HK-2 (cell line): Measurements from ENCODE around the gene ADAMTS17.
A peak's percentile ranks its signal among the peaks of the same experiment; 100 is the strongest.

Experiments
- DNase-seq: peaks from one replicate; pipeline ENCODE4 v3.0.0-alpha.2; 2018; ENCODE audit not compliant: unreplicated experiment

ADAMTS17 gene

DNA sequence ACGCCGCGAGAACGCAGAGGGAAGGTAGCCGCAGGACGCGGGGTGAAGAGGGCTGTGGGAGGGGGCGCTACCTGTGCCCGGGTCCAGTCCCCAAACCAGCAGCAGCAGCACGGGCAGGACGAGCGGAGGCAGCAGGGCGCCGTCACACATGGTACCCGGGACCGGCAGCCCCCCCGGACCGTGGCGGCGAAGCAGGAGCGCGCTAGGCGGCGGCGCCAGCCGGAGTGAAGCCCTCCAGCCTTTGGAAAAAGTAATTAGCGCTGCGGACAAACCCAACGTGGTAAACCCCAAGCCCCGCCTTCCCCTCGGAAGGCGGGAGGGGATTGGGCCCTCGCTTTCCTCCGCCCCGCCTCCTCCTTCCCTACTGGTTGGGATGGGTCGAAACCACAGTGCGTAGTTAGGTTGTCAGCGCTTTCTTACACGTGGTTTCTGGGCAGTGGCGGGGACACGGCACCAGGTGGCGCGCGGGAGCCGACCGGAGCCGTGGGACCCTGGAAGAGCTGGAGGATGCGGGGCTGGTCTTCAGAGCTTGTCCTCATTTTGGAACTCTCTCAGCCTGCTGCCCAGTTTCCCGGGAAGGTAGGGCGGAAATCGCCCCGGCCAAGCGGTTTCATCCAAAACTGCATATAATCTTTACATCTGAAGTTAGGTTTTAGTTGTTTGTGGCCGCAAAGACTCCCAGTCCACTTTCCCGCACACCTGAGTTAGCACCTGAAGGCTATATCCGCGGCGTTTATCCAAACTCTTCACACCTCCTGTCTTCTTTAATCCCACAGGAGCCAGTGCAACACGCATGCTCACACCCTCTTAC is at the start of gene ADAMTS17:
ADAMTS17 (minus strand) TSS at position 226 of the 811 bp plus-strand sequence; CDS start at position 150, 76 bp downstream.
- DNase-seq = peak; percentile 76

DNA sequence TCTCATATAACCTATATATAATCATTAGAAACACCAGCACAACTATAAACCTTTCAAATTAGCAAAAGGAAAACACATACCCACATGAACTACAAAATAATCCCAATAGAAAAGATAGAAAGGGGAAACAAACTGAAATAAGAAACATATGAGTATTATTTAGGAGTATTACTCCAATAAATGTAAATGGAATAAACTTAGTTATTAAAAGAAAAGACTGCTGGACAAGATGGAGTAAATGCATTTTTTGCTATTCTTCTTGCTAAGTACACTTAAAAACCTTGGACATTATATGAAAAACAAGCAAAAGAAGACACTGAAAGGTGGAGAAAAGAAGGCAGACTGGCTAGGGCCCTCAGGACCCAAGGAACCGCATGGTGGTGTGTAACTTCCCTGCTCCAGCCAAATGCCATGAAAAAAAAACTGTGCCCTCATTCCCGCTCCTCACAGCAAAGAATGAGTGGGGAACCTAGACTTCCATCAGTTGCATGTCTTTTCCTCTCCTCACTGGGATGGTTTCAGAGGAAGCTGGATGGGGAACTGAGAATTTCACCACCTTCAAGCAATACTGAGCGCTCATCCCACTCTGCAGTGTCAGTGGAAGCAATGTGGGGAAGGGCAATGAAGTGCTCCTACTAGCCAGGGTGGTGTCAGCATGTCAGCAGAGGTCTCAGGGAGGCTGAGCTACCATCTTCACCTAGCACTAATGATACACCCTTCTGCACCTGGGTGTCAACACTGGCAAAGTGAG is 43.7 kb upstream of the ADAMTS17 start:
- no peak for DNase-seq

DNA sequence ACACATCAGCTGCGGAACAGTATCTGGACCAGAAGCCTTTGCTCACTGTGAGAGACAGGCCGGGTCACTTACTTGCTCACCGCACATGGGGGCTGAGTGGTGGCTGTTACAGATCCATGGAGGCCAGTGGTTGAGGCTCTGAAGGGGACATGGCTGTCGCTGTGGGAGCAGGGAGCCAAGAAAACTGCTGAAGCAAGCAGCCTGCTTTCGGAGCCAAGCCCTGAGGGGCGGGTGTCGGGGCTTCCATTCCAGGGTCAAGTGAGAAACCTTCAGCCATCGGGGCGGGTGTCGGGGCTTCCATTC is 42.3 kb upstream of the ADAMTS17 start:
- no peak for DNase-seq

DNA sequence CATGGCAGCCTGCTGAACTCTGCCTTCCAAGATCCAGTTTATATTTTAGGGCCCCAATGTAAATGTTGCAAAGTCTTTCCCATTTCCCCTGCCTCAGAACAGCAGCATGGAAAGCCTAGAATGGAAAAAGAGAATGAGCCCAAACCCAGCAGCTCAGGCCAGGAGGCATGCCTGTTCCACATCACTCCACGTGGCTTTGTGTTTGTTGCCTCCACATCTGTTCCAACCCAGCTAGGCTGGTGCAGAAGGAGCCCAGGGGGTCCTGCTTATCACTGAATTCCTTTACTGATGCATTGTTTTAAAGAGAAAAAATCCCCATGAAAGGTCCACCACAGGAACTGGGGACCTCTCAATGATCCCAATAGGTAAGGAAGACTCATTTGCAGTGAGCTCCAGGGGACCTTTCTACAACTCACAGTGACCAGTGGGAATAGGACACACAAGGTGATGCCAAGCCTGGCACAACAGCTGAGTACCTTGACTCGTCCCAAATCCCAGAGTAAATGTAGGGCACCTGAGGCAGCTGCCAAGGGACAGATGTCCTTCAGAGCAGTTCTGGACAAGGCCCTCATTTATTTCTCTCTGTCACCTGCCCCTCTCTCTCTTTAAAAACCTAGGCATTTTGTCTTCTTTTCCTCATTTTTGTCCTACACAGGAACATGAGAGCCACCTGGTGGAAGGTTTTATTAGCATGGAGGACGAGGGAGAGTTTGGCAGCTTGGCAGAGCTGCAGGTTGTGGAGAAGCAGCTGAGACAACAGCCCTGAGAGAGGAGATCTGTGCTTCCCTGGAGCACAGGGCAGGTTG is 41.7 kb upstream of the ADAMTS17 start:
- DNase-seq = no peak

DNA sequence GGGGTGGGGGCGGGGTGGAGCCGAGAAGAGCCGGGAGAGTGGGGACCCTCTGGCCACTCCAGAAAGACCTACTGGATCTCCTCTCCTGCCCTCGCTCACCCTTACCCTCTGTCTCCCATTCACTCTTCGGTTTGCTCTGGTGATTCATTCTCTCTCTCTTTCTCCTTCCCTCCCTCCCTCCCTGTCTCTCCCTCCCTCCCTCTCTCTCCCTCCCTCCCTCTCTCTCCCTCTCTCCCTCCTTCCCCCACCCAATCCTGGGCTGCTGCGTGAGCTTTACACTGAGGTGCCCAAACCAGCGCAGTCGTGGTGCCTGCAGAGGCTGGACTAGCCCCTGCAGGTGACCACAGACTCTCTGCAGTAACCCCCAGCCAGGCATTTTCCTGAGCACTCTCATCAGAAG is 32.2 kb upstream of the ADAMTS17 start:
- DNase-seq = no peak

DNA sequence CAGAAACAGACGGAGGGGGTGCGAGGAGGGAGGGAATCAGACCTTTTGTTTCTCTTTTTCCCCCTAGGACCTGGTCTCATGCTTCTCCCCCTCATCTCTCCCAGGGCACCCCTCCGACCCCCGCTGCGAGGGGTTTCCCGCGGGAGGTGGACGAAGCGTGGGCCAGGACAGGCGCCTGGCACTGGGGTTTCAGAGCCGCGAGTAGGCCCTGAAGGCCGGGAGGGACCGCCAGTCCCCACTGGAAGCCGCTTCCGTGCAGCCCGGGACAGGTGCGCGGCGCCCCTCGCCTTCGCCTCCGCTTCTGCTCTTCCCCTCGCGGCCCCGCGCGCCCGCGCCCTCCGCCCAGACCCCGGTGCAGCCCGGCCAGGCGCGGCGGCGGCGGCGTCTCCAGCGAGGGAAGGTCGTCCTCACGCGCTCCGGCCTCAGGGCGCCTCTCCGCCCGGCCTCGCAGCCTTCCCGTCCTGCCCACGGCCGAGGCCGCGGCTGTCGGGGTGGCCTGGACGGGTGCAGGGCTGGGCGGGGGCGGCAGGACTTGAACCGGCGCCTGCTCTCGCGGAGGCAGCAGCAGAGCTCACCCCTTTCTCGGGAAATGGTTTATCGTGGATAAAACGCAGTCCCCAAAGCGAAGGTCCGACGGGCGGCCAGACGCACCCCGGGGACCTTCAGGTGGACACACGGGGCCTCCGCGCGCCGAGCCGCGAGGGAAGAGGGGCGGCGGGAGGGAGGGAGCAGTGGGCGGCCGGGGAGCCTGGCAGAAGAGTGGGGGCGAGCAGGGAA is 31.5 kb upstream of the ADAMTS17 start:
- DNase-seq = peak; percentile 13

DNA sequence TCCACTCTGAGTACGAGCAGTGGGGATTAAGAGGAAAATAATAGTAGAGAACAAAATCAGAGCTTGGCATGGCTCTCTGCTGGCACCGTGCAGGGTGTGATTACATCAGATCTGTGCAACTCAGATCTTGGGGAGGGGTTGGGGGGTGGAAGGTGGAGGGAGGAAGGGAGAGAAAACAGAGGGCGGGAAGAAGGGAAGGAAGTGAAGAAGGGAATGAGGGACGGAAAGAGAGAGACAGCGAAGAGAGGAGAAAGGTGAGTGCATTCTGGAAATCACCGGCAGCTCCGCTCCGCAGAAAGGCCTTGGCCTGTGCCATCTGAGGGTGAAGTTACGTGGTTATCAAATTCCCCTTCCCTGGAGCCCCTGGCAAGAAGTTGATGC is 31.0 kb upstream of the ADAMTS17 start:
- DNase-seq = peak; percentile 16

DNA sequence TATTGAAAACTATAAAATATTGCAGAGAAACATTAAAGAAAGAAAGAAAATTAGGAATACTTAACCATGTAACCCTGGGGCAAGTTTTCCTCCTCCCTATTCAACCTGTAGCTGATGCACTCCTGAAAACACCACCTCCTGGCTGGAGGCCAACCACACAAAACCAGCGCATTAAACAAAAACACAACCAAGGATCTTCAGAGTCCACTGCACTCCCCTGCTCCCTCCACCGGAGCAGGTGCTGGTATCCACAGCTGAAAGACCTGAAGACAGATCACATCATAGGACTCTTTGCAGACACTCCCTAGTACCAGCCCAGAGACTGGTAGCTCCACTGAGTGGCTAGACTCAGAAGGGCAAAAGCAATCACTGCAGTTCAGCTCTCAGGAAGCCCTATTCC is 13.6 kb upstream of the ADAMTS17 start:
- no peak for DNase-seq

DNA sequence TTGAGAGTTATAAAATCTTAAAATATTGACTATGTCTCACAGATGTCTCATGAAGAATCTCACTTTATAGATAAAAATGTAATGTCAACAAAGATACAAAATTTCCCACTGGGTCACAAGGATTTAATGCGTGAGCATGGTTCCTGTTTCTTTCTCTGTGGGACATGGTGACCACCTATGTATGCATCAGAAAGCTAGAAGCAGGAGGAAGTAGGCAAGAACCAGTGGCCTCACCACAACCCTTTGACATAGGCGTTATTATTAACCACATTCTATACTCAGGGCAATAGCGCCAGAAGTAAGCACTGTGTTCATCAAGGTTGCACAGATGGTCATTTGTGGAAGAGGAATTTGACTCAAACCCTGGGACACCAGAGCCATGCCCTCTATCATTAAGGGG is 11.7 kb upstream of the ADAMTS17 start:
- DNase-seq = no peak

- DNase-seq = no peak
These were observed 8.9 kb upstream of the ADAMTS17 start for GRCh38 chr15:100350434-100351226.

- peak; percentile 83 for DNase-seq
These were observed 8.1 kb upstream of the ADAMTS17 start for GRCh38 chr15:100349696-100350433.

- DNase-seq = no peak
These were observed 7.5 kb upstream of the ADAMTS17 start for GRCh38 chr15:100349321-100349695.

DNA sequence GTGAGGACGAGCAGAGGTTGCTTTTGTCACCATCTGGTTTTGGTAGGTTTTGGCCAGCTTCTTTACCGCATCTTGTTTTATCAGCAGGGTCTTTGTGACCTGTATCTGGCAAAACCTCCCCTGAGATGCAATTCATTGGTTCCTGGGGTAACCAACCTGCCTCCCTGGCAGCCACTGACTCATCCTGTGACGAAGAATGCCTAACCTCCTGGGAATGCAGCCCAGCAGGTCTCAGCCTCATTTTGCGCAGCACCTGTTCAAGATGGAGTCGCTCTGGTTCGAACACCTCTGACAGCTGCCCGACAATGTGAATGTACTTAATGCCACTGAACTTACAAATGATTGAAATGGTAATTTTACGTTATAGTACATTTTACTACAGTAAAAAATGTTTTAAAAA is 6.8 kb upstream of the ADAMTS17 start:
- no peak for DNase-seq

DNA sequence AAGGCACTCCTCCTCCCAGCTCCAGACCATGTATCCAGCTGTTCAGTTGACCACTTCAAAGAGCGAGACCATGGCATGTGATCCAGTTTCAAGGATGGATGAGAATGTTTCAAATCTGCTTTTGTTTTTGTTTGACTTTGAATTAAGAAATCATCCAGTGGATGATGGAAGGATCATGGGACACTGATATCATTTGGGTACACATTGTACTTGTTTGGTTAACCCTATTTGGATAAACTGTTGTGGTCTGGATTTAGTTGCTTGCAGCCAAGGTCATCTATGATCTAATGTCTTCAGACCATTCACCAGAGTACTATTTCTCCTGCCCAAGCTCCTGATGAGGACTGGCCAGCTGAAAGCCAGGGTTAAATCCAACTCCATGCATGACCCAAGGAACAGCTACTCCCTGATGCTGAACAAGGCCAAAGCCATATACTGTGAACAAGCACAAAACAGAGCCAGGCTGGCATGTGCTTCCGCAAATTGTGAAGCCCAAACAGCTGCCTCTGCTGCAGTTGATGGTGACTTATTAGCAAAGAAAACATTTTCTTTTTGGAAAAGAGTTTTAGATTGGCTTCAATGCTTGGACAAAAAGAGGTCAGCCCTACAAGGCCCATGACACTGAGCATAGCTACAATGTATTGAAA is 5.2 kb upstream of the ADAMTS17 start:
- no peak for DNase-seq

- DNase-seq = no peak
These were observed 3.7 kb upstream of the ADAMTS17 start for GRCh38 chr15:100345438-100345837.

DNA sequence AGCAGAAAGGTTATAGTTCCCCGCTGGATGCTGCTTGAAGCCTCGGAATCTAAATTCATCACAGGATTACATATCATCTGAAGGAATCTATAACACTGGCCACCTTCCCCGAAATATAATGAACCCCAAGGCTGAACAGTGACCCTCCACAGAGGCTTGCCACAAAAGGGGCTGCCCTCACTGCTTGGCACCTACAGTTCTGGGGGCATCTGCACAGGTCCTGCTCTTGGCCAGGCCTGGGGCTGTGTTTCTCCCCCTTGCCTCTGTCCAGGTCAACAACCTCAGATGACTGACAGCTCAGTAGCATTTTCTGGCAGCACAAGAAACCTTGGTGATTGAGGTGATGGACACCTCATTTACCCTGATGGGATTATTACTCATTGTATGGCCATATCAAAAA is 1.5 kb upstream of the ADAMTS17 start:
- no peak for DNase-seq

GRCh38 chr15:100341239-100341749 is 481 bp downstream of the ADAMTS17 start:
- DNase-seq = no peak

- no peak for DNase-seq
These were observed 995 bp downstream of the ADAMTS17 start for GRCh38 chr15:100340721-100341238.

GRCh38 chr15:100339999-100340398 is 1.8 kb downstream of the ADAMTS17 start:
- no peak for DNase-seq
